GM21526 (cell line): ENCODE data around the gene STRADA.

ENCODE experiments used
- ATAC-seq: cut with Tn5 transposase; IDR thresholded peaks from one replicate; pipeline ENCODE4 v1.9.1; 2021; ENCODE audit warnings: moderate library complexity; ENCODE audit not compliant: unreplicated experiment, low FRiP score

The STRADA gene

GRCh38 chr17:63701868-63702720, 39.5 kb downstream of the STRADA start:
- no peak for ATAC-seq

- no peak for ATAC-seq
Observed at GRCh38 chr17:63701456-63701820, 40.2 kb downstream of the STRADA start.

- no peak for ATAC-seq
Observed at GRCh38 chr17:63700528-63701455, 40.8 kb downstream of the STRADA start.

- no peak for ATAC-seq
Observed at GRCh38 chr17:63699638-63700527, 41.7 kb downstream of the STRADA start, which contains the start of gene LIMD2. LIMD2 (minus strand) TSS chr17:63700125; CDS start chr17:63699298, 827 bp downstream.

- ATAC-seq: no peak
Observed at GRCh38 chr17:63698886-63699637, 42.5 kb downstream of the STRADA start.

- no peak for ATAC-seq
Observed at GRCh38 chr17:63698381-63698885, 43.2 kb downstream of the STRADA start.

- peak; percentile 25 for ATAC-seq
Observed at GRCh38 chr17:63697341-63698286, 44.0 kb downstream of the STRADA start.

GRCh38 chr17:63696381-63696961, 45.1 kb downstream of the STRADA start:
- no peak for ATAC-seq

- no peak for ATAC-seq
Observed at GRCh38 chr17:63695889-63696288, 45.7 kb downstream of the STRADA start.

- ATAC-seq: no peak
Observed at GRCh38 chr17:63694950-63695773, 46.4 kb downstream of the STRADA start.

- ATAC-seq: no peak
Observed at GRCh38 chr17:63694229-63694949, 47.2 kb downstream of the STRADA start.

- no peak for ATAC-seq
Observed at GRCh38 chr17:63693411-63694113, 48.0 kb downstream of the STRADA start.

- ATAC-seq: no peak
Observed at GRCh38 chr17:63692195-63692816, 49.3 kb downstream of the STRADA start.

- no peak for ATAC-seq
Observed at GRCh38 chr17:63689479-63689878, 52.1 kb downstream of the STRADA start.

- no peak for ATAC-seq
Observed at GRCh38 chr17:63688396-63689020, 53.1 kb downstream of the STRADA start.
